ENCODE data around the gene RAB31.

DNA sequence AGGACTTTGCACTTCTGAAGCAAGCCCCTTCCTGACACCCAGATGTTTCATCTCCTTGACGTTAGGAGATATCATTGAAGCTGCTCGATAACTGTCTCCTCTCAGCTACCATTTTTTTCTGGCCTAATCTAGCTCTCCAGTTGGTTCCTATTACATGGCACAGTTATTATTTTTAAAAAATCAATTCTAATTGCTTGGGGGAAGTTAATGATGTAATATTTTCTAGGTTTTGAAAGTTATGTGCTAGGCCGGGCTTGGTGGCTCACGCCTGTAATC is 22.5 kb upstream of the RAB31 start:
- TF ChIP-seq, protein P1, sequence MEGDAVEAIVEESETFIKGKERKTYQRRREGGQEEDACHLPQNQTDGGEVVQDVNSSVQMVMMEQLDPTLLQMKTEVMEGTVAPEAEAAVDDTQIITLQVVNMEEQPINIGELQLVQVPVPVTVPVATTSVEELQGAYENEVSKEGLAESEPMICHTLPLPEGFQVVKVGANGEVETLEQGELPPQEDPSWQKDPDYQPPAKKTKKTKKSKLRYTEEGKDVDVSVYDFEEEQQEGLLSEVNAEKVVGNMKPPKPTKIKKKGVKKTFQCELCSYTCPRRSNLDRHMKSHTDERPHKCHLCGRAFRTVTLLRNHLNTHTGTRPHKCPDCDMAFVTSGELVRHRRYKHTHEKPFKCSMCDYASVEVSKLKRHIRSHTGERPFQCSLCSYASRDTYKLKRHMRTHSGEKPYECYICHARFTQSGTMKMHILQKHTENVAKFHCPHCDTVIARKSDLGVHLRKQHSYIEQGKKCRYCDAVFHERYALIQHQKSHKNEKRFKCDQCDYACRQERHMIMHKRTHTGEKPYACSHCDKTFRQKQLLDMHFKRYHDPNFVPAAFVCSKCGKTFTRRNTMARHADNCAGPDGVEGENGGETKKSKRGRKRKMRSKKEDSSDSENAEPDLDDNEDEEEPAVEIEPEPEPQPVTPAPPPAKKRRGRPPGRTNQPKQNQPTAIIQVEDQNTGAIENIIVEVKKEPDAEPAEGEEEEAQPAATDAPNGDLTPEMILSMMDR (optimal IDR thresholded peaks at IDR 0.05 in 1 of 3, IDR thresholded peaks at IDR 0.05 in 1 of 3, conservative IDR thresholded peaks at IDR 0.05 in 1 of 3; ENCODE audit: extremely low read depth in 1 of 3, insufficient read depth in 2 of 3, low read length in 3 of 3), result no peak
- no peak for TF ChIP-seq EZH2 (IDR thresholded peaks at IDR 0.05; ENCODE audit: low read length)

Data from keratinocyte (primary cell).